Dermis blood vessel endothelial cell (primary cell): ENCODE measurements around the gene LIPE. TPM values are rescaled to one million over a fixed set of nuclear protein-coding genes. Genes with fewer than 3 reads are reported as not detected.

Source experiments
- total RNA-seq: library from RNA; depleted of rRNA; stranded (reverse); fragments of >200 nt; gene quantifications from 2 replicates; pipeline ENCODE4 v1.2.3, GENCODE V29; 2014

LIPE gene
- total RNA-seq, 1 donor from 2014 or later, result 12.1 TPM

Other genes with a start within 250 kb of the LIPE start
- 27.3 and 29.4 TPM in 2 replicates for gene DEDD2, start 209.7 kb downstream of the LIPE start, total RNA-seq
- gene ZNF526, start 207.1 kb downstream of the LIPE start, total RNA-seq, result 8.7 and 9.3 TPM in 2 replicates
- gene GSK3A, start 184.8 kb downstream of the LIPE start, total RNA-seq, result 16.7 and 28.0 TPM in 2 replicates
- 32.7 and 42.4 TPM in 2 replicates for gene ERF, start 172.3 kb downstream of the LIPE start, total RNA-seq
- 20.6 and 39.7 TPM in 2 replicates for gene CIC, start 158.1 kb downstream of the LIPE start, total RNA-seq
- gene PRR19, start 125.3 kb downstream of the LIPE start, total RNA-seq, result 0.84 and 1.2 TPM in 2 replicates
- gene PAFAH1B3, start 124.8 kb downstream of the LIPE start, total RNA-seq, result 38.5 and 40.2 TPM in 2 replicates
- 0.09 TPM in 1 of 2 replicates, not detected in the other for gene TMEM145, start 114.1 kb downstream of the LIPE start, total RNA-seq
- 43.1 and 60.8 TPM in 2 replicates for gene MEGF8, start 101.8 kb downstream of the LIPE start, total RNA-seq
- not detected in 2 replicates for gene CNFN, start 37.1 kb downstream of the LIPE start, total RNA-seq
- gene CXCL17, start 15.6 kb upstream of the LIPE start, total RNA-seq, result not detected in 2 replicates
- 24.5 and 27.5 TPM in 2 replicates for gene CEACAM1, start 101.1 kb upstream of the LIPE start, total RNA-seq
- gene CEACAM8, start 167.5 kb upstream of the LIPE start, total RNA-seq, result not detected in 2 replicates